Measurements from ENCODE around the gene BHLHE23. TPM values are rescaled to one million over a fixed set of nuclear protein-coding genes. Genes with fewer than 3 reads are reported as not detected.
"Not testable (repeated sequence)": the region's sequence is repeated elsewhere in the genome, so short reads cannot be mapped to it uniquely, and the experiment has no call there.

Gene BHLHE23
- total RNA-seq, 1 donor from 2014 or later, result not detected

DNA sequence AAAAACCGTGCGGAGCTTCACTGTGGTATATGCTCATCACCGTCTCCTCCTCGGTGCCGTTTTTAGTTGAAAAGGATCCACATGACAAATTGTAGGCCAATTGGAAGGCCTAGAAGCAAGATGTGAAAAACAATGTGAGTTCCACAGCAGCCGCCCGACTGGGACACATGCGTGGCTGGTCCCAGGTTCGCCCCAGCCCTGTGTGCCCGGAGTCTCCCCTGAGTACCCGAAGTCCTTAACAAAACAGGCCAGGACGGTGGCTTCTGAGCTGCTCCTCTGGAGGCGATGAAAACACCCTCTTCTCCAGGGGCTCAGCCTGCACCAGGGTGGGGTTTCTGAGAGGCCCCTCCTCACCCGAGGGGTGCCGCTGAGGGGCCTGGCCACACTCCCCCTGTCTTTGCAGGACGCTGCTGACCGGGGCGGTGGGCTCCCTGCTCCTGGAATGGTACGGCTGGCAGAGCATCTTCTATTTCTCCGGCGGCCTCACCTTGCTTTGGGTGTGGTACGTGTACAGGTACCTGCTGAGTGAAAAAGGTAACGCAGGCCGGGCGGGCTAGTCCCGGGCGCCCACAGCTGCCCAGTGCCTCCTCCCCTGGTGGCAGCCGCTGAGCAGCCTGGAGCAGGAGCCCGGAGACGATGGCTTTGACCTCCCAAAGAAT lies 44.4 kb downstream of the BHLHE23 start:
- no peaks in the 10 kb centered on the region for H3K79me2 ChIP-seq (ENCODE audit: low read depth)
- no peak overlapping the region for H3K4me3 ChIP-seq
- no peak overlapping the region for H2AFZ ChIP-seq (replicated peaks)
- H3K27ac ChIP-seq, result no peak overlapping the region
- H3K9ac ChIP-seq, result no peak overlapping the region
- no peaks in the 10 kb centered on the region for H3K9me3 ChIP-seq (ENCODE audit: low read depth)
- no peaks in the 10 kb centered on the region for H3K27me3 ChIP-seq
- Mint-ChIP-seq H3K27ac (no peak overlapping the region), H3K4me1 (peaks cover 8% of the 10 kb centered on the region), H3K27me3 (ENCODE audit: insufficient read depth, low read depth) (peaks cover 10% of the 10 kb centered on the region), H3K4me3 (no peak overlapping the region), H3K36me3 (no peaks in the 10 kb centered on the region), H3K9me3 (no peaks in the 10 kb centered on the region)
- no peak overlapping the region for H3K4me2 ChIP-seq
- no peaks in the 10 kb centered on the region for H3F3A ChIP-seq (ENCODE audit: low read depth)
- DNase-seq (ENCODE audit: low spot score), result no peak
- TF ChIP-seq EZH2phosphoT487 (IDR thresholded peaks at IDR 0.05), result no peak
- TF ChIP-seq EZH2 (IDR thresholded peaks at IDR 0.05), result no peak
- TF ChIP-seq, protein P1, sequence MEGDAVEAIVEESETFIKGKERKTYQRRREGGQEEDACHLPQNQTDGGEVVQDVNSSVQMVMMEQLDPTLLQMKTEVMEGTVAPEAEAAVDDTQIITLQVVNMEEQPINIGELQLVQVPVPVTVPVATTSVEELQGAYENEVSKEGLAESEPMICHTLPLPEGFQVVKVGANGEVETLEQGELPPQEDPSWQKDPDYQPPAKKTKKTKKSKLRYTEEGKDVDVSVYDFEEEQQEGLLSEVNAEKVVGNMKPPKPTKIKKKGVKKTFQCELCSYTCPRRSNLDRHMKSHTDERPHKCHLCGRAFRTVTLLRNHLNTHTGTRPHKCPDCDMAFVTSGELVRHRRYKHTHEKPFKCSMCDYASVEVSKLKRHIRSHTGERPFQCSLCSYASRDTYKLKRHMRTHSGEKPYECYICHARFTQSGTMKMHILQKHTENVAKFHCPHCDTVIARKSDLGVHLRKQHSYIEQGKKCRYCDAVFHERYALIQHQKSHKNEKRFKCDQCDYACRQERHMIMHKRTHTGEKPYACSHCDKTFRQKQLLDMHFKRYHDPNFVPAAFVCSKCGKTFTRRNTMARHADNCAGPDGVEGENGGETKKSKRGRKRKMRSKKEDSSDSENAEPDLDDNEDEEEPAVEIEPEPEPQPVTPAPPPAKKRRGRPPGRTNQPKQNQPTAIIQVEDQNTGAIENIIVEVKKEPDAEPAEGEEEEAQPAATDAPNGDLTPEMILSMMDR (IDR thresholded peaks at IDR 0.05), result no peak
- H3K4me1 ChIP-seq, result no peaks in the 10 kb centered on the region
- H4K20me1 ChIP-seq (ENCODE audit: low read depth), result no peaks in the 10 kb centered on the region
- H3K36me3 ChIP-seq, result no peaks in the 10 kb centered on the region

DNA sequence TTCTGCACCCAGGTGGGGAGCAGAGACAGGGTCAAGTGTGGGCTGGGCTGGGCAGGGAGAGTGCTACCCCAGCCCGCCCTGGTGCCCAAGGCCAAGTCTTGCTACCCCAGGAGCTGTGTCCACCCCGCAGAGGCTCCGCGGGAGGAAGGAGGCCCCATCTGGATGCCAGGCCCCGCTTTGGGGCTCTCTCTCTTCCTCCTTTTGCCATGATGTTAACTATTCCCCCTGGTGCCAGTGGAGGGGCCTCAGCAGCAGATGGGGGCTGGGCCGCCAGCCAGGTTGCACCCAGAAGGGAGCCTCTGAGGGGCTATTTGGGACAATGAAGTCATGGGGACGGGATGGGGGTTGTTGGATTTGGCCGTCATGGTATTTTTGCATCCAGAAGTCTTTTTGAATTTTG lies 45.0 kb downstream of the BHLHE23 start:
- Histone ChIP-seq H3K9me3 (ENCODE audit: low read depth) (no peaks in the 10 kb centered on the region), H4K20me1 (ENCODE audit: low read depth) (no peaks in the 10 kb centered on the region), H3F3A (ENCODE audit: low read depth) (no peaks in the 10 kb centered on the region), H3K79me2 (ENCODE audit: low read depth) (no peaks in the 10 kb centered on the region), H3K4me1 (no peaks in the 10 kb centered on the region), H3K4me2 (no peak overlapping the region), H3K27me3 (no peaks in the 10 kb centered on the region), H3K36me3 (no peaks in the 10 kb centered on the region), H3K9ac (no peak overlapping the region), H2AFZ (replicated peaks) (no peak overlapping the region), H3K27ac (no peak overlapping the region), H3K4me3 (no peak overlapping the region)
- H3K9me3 Mint-ChIP-seq, result no peaks in the 10 kb centered on the region
- no peak for TF ChIP-seq EZH2phosphoT487 (IDR thresholded peaks at IDR 0.05)
- TF ChIP-seq, protein P1 (IDR thresholded peaks at IDR 0.05), result no peak
- TF ChIP-seq EZH2 (IDR thresholded peaks at IDR 0.05), result no peak
- H3K36me3 Mint-ChIP-seq, result no peaks in the 10 kb centered on the region
- H3K4me3 Mint-ChIP-seq, result no peak overlapping the region
- H3K4me1 Mint-ChIP-seq, result peaks cover 8% of the 10 kb centered on the region
- DNase-seq (ENCODE audit: low spot score), result no peak
- peaks cover 10% of the 10 kb centered on the region for H3K27me3 Mint-ChIP-seq (ENCODE audit: insufficient read depth, low read depth)
- no peak overlapping the region for H3K27ac Mint-ChIP-seq

DNA sequence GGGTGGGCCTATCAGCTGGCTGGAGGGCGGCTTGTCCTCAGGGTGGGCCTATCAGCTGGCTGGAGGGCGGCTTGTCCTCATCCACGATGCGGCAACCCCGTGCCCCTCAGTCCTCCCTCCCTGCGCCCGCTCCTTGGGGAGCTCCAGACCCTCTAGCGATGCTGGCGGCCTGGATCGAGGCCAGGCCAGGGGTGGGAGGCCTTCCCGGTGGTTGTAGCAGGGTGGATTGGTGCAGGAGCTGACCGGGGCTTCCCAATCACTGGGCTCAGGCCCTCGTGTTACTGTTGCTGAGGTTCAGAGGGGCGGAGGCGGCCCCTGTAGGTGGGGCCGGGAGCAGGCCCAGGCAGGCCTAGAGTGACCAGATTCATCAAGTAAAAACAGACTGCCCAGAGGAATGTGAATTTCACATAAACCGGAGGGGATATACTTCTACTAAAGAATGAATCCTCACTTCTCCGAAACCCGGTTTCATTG lies 45.4 kb downstream of the BHLHE23 start:
- no peaks in the 10 kb centered on the region for H3K27me3 ChIP-seq
- H3K9me3 ChIP-seq (ENCODE audit: low read depth), result no peaks in the 10 kb centered on the region
- H3K36me3 ChIP-seq, result no peaks in the 10 kb centered on the region
- Mint-ChIP-seq H3K4me3 (no peak overlapping the region), H3K36me3 (no peaks in the 10 kb centered on the region), H3K27me3 (ENCODE audit: insufficient read depth, low read depth) (peaks cover 10% of the 10 kb centered on the region), H3K4me1 (peaks cover 8% of the 10 kb centered on the region), H3K27ac (no peak overlapping the region), H3K9me3 (no peaks in the 10 kb centered on the region)
- DNase-seq (ENCODE audit: low spot score), result peak; percentile 48
- no peaks in the 10 kb centered on the region for H3F3A ChIP-seq (ENCODE audit: low read depth)
- no peak overlapping the region for H3K4me3 ChIP-seq
- H3K4me1 ChIP-seq, result no peaks in the 10 kb centered on the region
- no peaks in the 10 kb centered on the region for H4K20me1 ChIP-seq (ENCODE audit: low read depth)
- H3K9ac ChIP-seq, result no peak overlapping the region
- H3K4me2 ChIP-seq, result no peak overlapping the region
- TF ChIP-seq, protein P1 (IDR thresholded peaks at IDR 0.05), result peak; percentile 4
- no peak for TF ChIP-seq EZH2 (IDR thresholded peaks at IDR 0.05)
- no peak overlapping the region for H3K27ac ChIP-seq
- no peaks in the 10 kb centered on the region for H3K79me2 ChIP-seq (ENCODE audit: low read depth)
- no peak overlapping the region for H2AFZ ChIP-seq (replicated peaks)

DNA sequence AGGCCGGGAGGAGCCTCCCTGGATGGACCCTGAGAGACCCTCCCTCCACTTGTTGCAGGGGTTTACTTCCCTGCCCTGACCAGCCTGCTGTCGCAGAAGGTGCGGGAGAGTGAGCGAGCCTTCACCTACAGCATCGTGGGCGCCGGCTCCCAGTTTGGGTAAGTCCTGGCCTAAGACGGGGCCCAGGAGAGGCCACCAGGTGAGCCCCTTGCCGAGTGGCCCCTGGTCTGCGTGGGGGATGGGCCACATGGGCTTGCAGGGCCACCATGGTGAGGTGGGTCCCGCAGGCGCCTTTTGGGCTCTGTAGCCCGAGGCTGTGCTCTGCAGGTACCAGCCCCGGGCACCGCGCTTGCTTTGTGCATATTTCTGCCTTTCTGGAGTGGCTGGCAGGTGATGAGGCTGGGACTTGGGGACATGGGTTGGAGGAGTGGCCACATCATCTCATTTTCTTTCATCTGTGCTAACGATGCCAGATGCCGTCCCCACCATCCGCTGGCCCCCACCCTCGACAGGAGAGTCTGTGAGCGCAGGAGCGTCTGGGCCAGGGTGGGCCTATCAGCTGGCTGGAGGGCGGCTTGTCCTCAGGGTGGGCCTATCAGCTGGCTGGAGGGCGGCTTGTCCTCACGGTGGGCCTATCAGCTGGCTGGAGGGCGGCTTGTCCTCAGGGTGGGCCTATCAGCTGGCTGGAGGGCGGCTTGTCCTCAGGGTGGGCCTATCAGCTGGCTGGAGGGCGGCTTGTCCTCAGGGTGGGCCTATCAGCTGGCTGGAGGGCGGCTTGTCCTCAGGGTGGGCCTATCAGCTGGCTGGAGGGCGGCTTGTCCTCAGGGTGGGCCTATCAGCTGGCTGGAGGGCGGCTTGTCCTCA lies 46.1 kb downstream of the BHLHE23 start:
- H3K36me3 Mint-ChIP-seq; H2AFZ ChIP-seq (replicated peaks); H3K27ac Mint-ChIP-seq; H3K27ac ChIP-seq; H3K27me3 Mint-ChIP-seq (ENCODE audit: insufficient read depth, low read depth); H3K9me3 ChIP-seq (ENCODE audit: low read depth); H3K9ac ChIP-seq; H3K4me1 ChIP-seq; H3K4me1 Mint-ChIP-seq; H3K27me3 ChIP-seq; H3K4me3 Mint-ChIP-seq; DNase-seq (ENCODE audit: low spot score); H3K79me2 ChIP-seq (ENCODE audit: low read depth); H3K4me2 ChIP-seq; H3K36me3 ChIP-seq; H3K9me3 Mint-ChIP-seq; H3K4me3 ChIP-seq; H4K20me1 ChIP-seq (ENCODE audit: low read depth); H3F3A ChIP-seq (ENCODE audit: low read depth): not testable (repeated sequence)
